Right lobe of liver (tissue), 4 donors: ENCODE results near the gene DYDC2.

Experiments used
- CTCF ChIP-seq, 4 donors: fragments of 200-600 bp in 3 of 4; fragments of 450-650 bp in 1 of 4; IDR thresholded peaks; one replicate each; pipeline versions ENCODE4 v1.5.1 to v1.8.0; 2016 to 2022; ENCODE audit warnings: antibody characterized with exemption in 4 of 4, mild to moderate bottlenecking in 2 of 4
- POLR2A ChIP-seq: fragments of 450-650 bp; IDR thresholded peaks from one replicate; pipeline ENCODE4 v1.6.1; 2017; ENCODE audit warnings: antibody characterized with exemption, mild to moderate bottlenecking
- donor health status: DM: no; HTN: no; CAD: no.
- donor health status: DM: no; HTN: no; CAD: no.
- donor health status: DM: no; HTN: yes; CAD: no.

- no peak for TF ChIP-seq POLR2A
- TF ChIP-seq CTCF (IDR thresholded peaks at IDR 0.05): no peak
Measured at GRCh38 chr10:80373502-80373901, 16.9 kb downstream of the DYDC2 start.
